ENCODE data around the gene PCMTD2.

The PCMTD2 gene

DNA sequence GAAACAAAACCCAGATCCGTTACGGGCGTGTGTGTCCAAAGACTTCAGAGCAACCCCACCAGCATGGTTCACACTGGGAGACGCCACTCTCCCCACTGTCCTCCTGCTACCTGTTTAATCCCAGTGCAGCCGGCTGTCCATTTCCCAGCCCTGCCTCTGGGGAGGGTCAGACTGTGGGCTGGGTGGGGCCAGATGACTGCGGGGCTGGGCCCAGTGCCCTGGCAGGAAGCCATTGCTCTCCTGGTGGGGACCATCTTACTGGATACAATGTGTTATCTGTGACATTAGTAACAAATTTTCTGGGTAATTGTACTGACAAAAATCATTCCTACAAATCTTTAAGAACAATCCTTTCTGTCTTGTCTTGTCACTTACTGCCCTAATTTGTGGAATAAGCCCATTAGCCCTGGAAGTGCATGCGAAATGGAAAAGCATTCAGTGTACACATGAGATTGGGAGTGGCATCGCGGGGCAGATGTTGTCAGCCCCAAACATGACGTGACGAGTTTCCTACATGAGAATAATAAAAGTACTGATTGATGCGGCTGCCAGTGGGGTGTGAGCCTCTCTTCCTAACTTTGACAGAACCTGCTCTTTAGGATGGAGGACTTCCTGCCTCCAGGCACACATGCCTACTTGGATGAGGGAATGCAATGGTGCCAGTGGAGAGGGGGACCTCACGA is 37.9 kb upstream of the PCMTD2 start:
- DNase-seq (ENCODE audit: low read depth): no peak
- in situ Hi-C loops (cut with HindIII; ENCODE audit: low sequenced_read_pairs): no loop called here
- no peak for TF ChIP-seq CTCF (IDR thresholded peaks at IDR 0.05; ENCODE audit: low read depth, low read length, missing control alignments)

GRCh38 chr20:64219202-64219601 is 36.3 kb upstream of the PCMTD2 start:
- TF ChIP-seq CTCF (IDR thresholded peaks at IDR 0.05; ENCODE audit: low read depth, low read length, missing control alignments): no peak
- no peak overlapping the region for H3K4me3 ChIP-seq (ENCODE audit: low read depth, low read length)
- DNase-seq (ENCODE audit: low read depth): no peak
- in situ Hi-C loops (cut with HindIII; ENCODE audit: low sequenced_read_pairs): no loop called here

More for the DNA sequence above, 37.9 kb upstream of the PCMTD2 start:
- H3K4me3 ChIP-seq (ENCODE audit: low read depth, low read length): no peak overlapping the region

DNA sequence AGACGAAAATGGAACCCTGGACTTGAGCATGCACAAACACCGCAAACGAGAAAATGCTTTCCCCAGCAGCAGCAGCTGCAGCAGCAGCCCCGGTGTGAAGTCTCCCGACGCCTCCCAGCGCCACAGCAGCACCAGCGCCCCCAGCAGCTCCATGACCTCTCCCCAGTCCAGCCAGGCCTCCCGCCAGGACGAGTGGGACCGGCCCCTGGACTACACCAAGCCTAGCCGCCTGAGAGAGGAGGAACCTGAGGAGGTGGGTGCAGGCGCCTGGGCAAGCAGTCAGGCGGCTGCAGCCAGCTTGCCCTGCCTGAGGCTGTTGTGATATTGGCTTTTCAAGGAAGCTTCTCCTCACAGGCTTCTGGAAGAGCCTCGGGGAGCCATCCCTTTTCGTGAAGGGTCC is 35.8 kb upstream of the PCMTD2 start:
- in situ Hi-C loops (cut with HindIII; ENCODE audit: low sequenced_read_pairs): no loop called here
- no peak overlapping the region for H3K4me3 ChIP-seq (ENCODE audit: low read depth, low read length)
- no peak for DNase-seq (ENCODE audit: low read depth)
- no peak for TF ChIP-seq CTCF (IDR thresholded peaks at IDR 0.05; ENCODE audit: low read depth, low read length, missing control alignments)

GRCh38 chr20:64220420-64220819 is 35.1 kb upstream of the PCMTD2 start:
- in situ Hi-C loops (cut with HindIII; ENCODE audit: low sequenced_read_pairs): no loop called here
- no peak for TF ChIP-seq CTCF (IDR thresholded peaks at IDR 0.05; ENCODE audit: low read depth, low read length, missing control alignments)
- DNase-seq (ENCODE audit: low read depth): no peak
- H3K4me3 ChIP-seq (ENCODE audit: low read depth, low read length): no peak overlapping the region

DNA sequence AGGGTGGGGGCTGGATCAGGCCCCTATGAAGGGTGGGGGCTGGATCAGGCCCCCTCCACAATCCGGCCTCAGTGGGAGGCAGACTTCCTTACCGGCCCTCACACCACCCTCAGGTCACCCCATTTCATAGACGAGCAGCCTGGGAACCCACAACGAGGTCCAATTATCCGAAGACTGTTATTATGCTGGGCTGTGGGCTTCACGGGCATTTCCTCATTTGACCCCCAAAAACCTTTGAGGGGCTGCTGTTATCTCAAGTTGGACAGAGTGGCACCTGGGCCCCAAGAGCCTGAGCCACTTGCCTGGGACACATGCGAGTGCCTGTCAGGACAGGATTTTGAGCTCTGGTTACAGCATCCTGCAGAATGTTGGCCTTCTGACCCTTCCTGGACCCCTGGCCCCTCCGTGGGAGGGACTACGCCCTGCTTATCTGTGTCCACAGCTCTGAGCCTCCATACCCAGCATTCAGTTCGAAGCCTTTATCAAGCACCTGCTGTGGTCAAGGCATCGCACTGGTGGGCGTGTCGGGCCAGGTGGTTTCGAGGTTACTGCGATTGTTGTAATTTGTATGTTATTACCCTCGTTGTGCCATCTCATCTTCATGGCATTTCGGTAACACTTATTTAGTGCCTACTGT is 34.5 kb upstream of the PCMTD2 start:
- no peak for TF ChIP-seq CTCF (IDR thresholded peaks at IDR 0.05; ENCODE audit: low read depth, low read length, missing control alignments)
- H3K4me3 ChIP-seq (ENCODE audit: low read depth, low read length): no peak overlapping the region
- in situ Hi-C loops (cut with HindIII; ENCODE audit: low sequenced_read_pairs): no loop called here
- no peak for DNase-seq (ENCODE audit: low read depth)

DNA sequence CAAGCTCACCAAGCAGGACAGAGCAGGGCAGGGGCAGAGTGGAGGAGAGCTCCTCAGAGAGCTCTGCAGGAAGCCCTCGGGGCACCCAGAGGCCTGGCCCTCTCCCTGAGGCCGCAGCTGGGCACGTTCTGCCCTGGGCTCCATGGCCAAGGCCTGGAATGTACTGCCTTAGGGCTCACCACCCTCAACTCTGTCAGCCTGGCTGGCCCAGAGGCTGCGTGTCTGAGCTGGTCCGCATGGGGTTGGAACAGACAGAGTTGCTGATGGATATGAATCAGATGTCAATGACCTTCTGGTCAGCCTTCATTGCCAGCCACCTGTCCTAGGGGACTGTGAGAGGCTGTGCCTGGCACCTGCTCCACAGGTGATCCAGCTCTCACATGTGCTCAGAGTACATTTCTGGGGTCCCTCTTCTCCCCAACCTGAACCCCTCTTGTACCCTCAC is 33.2 kb upstream of the PCMTD2 start:
- no peak for TF ChIP-seq CTCF (IDR thresholded peaks at IDR 0.05; ENCODE audit: low read depth, low read length, missing control alignments)
- no peak overlapping the region for H3K4me3 ChIP-seq (ENCODE audit: low read depth, low read length)
- in situ Hi-C loops (cut with HindIII; ENCODE audit: low sequenced_read_pairs): no loop called here
- DNase-seq (ENCODE audit: low read depth): no peak
